ENCODE measurements around the gene STARD10.
"Not testable (repeated sequence)": the region's sequence is repeated elsewhere in the genome, so short reads cannot be mapped to it uniquely, and the experiment has no call there.

STARD10 gene

DNA sequence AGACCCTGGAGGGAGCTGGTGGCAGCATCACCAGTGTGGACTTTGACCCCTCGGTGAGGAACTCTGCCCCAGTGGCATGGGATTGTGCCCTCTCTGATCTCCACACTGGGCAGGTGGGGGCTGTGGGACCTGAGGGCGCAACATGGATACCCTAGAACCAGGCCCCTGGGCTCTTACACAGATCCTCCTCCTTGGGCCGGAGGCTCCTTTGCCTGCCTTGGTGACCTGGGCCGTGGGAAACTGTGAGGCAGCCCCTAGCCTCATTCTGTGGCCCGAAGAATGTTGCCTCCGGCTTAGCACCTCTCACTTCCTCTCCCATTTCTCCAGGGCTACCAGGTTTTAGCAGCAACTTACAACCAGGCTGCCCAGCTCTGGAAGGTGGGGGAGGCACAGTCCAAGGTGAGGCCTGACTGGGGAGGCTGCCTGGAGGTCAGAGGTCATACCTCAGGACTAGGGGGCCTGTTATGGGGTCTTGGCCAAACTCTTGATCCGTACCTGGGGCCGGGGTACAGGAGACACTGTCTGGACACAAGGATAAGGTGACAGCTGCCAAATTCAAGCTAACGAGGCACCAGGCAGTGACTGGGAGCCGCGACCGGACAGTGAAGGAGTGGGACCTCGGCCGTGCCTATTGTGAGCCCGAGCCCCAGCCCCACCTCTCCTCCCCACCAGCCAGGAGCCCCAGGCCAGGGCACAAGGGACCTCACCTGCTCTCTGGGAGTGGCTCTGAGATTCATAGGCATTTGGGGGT, 32.5 kb upstream of the STARD10 start:
- DNase-seq, result no peak

DNA sequence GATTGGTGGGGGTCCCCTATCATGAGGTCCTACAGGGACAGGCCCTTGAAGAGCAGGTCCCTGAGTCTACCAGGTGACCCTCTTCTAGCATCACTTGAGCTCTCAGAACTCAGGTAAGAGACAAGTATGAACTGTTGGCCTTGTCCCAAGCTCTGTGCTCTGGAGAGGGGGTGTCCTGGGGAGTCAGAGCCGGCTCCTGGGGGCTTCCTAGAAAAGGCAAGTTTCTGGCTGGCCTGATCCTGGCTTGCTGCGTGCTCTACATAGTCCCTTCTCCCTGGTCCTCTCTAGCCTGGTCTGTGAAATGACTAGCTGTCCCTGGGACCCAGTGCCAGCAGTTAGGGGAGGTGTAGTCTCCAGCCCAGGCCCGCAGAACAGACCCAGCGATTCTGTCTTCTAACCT, 31.8 kb upstream of the STARD10 start:
- DNase-seq, result no peak

DNA sequence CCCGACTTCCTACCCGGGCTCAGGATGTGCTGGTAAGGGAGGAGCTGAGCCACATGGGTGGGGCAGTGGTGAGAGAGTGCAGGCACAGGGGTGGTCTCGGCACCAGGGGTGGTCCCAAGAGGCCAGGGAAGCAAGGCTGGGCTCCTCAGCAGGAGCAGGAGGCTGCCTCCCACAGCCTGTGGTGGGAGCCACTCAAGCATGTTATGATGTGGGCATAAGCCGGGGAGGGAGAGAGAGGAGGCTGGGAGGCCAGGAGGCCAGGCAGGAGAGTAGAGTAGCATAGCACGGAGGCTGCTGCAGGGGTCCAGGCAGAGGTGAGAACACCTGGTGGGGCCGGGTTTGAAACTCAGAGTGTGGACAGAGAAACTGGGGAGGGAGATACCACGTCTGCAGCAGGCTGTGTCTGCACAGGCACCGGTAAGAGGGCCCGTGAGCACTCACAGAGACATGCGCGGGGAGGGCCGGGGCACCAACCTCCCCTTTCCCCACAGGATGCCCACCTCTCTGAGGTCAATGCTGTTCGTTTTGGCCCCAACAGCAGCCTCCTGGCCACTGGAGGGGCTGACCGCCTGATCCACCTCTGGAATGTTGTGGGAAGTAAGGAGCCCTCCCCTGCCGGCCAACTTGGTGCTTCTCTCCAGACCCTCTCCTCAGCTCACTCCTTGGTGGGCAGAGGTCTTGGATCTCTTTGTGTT, 31.1 kb upstream of the STARD10 start:
- no peak for DNase-seq

DNA sequence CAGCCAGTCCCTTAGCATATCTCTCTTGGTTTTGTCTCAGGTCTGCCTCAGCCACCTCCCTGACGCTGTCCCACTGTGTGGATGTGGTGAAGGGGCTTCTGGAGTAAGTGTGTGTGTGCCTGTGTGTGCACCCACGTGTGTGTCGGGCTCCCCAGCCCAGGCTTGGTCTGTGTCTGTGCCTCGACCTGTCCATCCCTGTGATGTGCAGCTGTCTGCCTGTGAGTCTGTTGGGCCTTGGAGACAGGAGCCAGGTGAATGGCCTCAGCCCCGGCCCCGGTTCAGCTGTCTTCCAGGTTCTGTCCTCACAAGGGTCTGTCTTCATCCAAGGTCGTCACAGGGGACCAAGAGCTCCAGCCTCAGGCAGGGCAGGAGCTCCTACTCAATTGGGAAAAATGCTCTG, 30.2 kb upstream of the STARD10 start:
- no peak for DNase-seq

DNA sequence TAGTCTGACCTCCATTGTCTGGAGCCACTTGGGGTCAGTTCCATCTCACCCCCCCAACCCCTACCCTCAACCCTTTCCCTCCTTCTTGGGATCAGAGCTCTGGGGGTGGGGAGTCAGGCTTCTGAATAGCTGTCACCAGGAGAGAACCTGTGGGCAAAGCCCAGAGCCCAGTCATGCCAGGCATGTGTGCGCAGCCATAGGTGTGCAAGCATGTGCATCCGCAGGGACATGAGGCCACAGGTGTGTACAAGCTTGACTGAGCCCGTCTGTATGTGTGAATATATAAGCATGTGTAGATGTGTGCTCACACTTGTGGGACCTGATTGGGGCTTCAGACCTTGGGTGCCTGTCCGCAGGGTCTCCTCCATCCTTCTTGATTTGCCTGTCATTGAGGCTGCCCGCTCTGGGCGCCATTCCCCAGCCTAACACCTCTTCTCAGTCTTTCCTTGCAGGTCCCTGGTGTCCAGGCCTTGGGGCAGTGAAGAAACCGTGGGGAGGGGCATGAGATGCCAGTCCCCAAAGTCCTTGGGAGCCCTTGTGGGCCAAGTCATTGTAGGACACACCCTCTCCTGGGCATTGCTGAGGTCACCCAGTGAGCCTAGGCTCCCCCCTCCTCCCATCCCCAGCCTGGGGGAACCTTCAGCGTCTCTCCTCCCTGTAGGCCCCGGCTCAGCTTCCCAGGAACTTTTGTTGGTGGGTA, 29.4 kb upstream of the STARD10 start:
- peak in 1 of 3 experiments; percentile 41 for DNase-seq

DNA sequence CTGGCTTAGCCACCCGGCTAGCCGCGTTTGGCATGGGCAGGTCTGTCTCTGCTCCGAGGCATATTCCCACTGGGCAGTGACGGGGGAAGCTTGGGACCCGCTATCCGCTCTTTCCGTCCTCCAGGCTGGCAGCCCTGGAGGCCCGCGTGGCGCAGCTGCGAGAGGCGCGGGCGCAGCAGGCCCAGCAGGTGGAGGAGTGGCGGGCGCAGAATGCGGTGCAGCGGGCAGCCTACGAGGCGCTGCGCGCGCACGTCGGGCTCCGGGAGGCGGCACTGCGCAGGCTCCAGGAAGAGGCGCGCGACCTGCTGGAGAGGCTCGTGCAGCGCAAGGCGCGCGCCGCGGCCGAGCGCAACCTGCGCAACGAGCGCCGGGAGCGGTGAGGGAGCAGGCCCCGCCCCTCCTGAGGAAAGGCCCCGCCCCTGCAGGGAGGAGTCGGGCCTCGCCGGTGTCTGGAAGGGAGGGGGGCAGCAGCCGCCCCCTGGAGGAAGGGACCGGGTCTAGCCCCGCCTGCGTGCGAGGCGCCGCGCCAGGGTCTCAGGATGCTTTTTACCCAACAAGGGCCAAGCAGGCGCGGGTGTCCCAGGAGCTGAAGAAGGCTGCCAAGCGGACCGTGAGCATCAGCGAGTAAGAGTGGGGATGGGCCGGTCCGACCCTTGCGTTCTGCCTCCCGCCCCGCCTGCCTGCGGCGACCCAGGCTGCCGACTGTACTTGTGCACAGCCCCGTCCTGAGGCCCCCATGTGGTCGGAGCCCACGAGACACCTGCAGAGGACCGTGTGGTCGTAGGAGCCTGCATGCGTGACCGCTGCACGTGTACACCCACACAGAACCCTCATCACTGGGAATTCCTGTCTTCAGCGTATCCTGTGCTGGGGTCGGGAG, 28.3 kb upstream of the STARD10 start:
- peak; percentile 97 for DNase-seq

DNA sequence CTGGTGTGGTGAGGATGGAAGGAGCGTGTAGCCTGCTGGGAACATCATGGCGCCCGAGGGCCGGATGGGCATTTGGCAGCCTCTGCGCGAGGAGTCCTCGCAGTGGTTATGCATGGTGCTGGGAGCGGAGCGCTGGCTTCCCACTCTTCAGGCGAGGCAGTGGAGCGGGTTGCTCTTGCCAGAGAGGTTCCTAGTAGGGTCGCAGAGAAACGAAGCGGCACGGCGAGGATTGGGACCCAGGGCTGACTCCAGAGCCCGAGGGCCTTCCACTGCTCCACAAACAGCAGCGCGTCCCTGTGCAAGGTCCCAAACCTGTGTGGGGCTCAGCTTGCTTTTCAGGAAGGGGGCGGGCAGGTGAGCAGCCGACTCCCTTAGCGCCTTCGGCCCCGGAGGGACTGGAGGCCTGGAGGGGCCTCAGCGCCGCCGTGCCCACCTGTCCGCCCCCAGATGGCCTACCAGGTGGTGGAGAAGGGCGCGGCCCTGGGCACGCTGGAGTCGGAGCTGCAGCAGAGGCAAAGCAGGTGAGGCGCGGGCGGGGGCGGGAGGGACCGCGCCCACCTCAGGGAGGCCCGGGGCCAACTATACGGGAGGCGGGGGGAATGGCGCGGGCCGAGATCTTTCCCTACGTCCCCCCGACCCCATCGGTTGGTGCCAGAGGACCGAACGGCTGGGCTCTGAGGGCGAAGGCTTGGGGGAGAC, 27.5 kb upstream of the STARD10 start:
- DNase-seq, result peak; percentile 56 to 89 (median 87)

DNA sequence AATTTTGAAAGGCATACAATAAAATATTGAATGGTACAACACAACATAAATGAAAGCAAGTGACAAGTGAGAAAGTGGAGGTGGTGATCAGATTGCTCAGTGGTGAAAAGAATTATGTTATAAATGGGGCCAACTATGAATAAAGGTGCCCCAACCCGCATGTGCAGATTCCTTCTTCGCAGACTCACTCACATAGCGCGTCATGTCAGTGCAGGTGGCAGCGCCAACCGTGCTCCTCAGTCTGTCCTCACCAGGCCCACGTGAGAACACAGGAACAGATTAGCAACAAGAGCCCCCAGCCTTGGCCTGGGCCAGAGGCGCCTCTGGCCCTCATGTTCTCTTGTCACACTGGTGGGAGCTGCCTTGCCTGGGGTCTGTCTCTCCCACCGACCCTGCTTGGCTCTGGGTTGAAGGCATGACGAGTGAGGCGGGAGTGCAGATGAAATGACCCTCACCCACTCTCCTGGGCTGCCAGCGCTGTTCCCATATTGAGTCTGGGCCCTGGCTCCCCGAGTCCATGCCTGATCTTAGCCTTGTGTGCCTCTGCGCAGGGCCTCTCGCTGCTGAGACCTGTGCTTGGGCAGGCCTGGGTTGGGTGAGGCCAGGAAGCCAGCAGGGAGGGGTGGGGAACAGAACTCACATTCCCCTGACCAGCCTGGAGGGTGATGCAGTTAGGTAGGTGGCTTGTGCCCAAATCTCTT, 26.7 kb upstream of the STARD10 start:
- DNase-seq, result no peak

DNA sequence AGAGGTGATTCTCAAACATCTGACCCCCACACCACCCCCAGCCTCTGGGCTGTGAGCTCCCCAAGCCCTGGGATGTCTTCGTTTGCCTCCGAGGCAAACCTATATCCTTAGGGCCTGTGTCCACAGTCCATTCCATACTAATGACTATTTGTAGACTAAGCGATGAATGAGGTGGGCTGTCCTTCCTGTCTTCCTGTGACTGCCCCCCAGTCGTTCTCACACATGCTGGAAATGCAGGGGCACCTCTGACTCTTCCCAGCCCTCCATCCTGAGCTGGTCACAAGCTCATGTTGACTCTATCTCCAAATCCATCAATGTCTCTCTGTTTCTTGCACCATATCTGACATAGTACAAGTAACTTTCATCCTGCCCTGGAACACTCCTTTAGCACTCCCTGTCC, 25.1 kb upstream of the STARD10 start:
- no peak for DNase-seq

DNA sequence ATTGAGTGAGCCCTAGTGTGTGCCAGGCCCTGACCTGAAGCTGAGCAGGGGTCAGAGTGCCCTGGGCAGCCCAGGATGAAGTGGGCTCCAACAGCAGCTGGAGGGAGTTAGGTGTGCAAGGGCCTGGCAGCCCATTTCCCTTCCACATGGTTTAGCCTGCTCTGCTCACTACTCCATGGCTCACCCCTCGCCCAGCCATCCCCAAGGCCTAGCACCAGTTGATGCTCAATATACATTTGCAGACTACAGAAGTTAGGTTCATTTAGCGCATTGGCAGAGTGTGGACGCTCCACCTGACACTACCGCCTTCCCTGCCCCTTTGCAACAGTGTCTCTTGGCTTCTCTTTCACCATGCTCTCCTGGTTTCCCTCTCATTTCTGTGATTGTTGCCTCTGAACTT, 24.1 kb upstream of the STARD10 start:
- DNase-seq, result no peak

DNA sequence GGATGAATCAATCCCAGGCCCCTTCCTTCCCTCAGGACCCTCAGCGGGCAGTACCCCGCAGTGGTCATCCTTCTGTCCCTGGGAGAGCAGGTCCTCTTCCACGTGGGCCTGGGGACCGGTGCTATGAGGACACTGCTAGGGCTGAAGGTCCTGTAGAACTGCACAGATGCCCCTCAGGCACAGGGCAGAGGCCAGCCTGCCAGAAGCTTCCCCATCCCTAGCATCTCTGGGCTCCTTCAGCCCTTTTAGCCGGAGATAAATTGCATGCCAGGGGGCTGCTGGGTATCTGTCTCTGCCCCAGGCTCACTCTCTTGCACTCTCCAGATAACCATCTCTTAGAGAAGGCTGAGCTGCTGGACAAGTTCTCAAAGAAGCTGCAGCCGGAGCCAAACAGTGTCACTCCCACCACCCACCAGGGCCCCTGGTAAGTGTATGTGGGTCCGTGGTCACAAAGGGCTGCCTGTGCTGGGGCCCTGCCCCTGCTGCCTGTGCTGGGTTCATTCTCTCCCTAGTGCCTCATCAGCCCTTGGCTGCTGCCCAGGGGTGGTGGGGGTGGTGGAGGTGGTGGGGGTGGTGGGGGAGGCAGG, 22.6 kb upstream of the STARD10 start:
- no peak for DNase-seq

DNA sequence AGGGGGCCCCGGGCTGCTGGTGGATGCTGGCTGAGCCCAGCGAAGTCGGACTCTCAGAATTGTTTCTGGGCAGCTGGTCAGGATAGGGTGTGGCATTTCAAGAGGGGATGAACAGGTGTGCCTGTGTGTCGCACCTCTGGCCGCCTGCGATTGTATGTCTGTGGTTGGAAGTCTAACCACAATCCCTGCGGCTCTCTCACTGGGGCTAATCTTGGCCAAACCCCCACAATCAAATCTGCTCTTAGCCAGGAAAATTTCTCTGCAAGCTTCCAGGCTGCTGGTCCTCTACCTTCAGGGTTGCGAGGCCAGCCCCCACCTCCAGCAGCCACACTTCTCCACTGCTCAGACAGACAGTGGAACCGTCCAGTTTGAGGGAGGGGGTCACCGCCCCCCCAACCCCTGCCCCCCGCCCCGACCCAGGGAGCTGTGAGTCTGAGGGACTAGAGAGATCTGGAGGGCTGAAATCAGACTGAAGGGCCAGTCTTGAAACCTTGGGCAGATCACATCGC, 21.3 kb upstream of the STARD10 start:
- peak in 1 of 3 experiments; percentile 58 for DNase-seq

DNA sequence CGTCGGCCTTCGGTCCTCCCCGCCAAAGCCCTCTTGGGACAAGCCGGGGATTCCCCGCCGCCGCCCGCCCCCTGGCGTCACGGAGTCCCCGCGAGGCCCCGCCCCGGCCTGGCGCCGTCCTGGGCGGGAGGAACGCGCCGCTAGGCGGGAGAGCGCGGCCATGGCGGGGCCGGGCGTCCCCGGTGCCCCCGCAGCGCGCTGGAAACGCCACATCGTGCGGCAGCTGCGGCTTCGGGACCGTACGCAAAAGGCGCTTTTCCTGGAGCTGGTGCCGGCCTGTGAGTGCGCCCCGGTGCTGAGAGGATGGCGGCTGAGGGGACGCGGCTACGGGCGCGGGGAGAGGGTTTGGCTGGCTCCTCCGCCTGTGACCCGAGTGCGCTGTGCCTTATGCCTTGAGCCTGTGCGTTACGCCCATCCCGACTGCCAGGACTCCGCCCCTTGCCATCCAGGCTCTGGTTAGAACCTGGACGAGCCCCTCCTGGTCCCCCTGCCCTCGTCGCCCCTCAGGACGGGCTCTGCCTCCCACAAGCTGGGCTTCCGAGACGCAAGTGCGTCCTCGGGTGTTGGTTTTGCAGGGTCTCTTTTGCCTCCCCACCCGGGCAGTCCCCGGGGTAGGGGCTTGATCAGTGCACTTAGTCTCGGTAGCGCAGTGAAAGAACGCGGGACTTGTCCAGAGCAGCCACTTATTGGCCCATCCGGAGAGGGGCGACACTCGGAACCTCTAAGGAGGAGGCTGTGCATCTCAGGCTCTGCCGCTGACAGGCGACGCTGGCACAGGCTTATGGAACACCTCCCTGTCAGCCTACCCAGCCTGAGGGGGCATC, 20.7 kb upstream of the STARD10 start, which contains the start of gene ATG16L2:
ATG16L2 (plus strand) TSS at position 126 of the 824 bp plus-strand sequence; CDS start at position 161, 35 bp downstream.
- peak; percentile 90 to 97 (median 96) for DNase-seq

DNA sequence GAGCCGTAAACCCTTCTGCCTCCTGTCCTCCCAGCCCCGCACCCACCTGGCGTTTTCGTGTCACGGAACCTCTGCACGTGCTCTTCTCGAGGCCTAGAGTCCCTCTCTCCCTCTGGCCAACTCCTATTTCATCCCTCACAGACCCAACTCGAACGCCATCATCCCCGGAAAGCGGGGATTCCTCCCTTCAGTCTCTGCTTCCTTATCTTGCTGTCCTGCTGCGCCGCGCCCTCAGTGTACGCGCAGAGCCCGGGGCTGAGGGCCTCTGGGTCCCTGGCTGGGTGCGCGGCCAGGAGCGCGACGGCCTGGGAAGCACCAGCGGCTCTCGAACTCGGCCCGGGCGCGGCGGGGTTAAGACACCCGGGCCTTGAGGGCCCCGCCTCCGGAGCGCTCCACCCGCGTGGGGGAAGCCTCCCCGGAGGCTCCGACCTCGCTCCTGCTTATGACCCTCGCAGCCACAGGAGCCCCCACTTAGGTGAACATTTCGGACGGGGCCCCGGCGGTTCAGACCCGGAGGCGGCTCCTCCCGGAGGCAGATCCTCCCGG, 20.0 kb upstream of the STARD10 start:
- peak; percentile 85 to 97 (median 96) for DNase-seq

DNA sequence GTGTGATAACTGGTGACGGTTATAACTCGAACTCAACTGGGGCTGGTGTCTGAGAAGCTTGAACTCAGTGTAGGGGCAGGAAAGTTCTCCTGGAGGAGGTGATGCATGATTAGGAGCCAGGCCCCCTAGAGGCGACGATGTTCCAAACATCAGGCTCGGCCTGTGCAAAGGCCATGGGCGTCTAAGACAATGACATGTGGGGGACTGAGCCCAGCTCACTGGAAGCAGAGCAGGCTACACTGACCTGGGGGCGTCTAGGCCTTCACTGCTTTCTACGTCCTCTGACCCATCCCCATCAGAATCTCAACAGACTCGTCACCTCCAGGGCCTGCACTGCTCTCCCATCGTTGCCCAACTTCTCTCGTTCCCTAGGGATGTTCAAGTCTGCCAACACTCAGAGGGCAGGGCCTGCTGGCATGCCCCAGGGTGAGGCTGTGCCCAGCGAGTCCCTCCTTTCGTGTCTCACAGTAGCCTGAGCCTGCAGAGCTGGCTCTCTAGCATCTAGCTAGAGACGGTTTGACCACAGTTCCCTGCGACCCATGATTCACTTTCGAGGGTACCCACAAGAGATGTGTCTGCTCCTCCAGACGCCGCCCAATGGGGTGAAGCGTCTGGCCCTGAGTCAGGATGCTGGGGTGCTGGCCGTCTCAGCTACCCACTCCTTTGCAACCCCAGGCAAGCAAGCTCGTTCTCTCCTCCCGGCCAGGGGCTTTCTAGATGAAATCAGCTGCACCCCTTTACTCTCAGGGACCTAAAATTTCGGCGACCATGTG, 19.3 kb upstream of the STARD10 start:
- DNase-seq, result peak in 2 of 3 experiments; percentile 88 to 91

DNA sequence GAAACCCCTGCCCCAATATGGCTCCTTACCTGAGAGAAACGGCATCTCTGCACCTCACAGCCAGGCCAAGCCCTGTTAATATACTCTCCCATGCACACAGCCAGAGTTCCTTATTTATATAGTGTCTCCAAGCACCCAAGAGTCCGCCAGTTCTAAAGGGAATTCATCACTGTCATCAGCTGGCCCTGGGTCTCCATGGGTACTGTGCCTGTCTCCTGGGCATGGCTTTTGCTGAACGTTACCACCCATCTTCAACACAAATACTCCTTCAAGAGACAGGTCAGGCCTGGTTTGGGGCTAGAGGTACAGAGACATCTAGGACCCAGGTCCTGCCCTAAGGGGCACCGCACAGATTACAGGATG, 18.7 kb upstream of the STARD10 start:
- DNase-seq, result peak; percentile 63 to 93 (median 88)

DNA sequence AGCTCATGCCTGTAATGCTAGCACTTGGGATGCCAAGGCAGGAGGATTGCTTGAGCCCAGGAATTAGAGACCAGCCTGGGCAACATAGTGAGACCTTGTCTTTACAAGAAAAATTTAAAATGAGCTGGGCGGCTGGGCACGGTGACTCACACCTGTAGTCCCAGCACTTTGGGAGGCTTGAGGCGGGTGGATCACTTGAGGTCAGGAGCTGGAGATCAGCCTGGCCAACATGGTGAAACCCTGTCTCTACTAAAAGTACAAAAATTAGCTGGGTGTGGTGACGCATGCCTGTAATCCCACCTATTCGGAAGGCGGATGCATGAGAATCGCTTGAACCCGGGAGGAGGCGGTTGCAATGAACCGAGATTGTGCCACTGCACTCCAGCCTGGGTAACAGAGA, 17.8 kb upstream of the STARD10 start:
- DNase-seq, result not testable (repeated sequence)

DNA sequence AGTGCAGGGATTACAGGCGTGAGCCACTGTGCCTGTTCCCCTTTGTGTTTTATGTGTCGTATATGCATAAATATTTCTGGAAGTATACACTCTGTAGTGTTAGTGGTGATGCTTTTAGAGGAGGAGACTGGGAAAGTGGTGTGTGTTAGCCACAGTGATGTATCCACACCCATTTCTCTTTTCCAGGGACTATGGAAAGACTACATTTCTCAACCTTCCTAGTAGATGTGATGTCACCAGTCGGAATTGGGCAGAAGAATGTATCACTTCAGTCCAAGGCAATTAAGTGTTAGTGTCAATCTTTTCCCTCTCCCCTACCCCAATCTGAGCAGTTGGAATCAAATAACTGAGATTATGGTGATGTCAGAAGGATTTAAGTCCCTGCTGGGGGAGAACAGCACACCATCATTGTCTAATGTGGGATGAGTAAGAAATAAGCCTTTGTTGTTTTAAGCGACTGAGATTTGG, 14.5 kb upstream of the STARD10 start:
- DNase-seq, result no peak

DNA sequence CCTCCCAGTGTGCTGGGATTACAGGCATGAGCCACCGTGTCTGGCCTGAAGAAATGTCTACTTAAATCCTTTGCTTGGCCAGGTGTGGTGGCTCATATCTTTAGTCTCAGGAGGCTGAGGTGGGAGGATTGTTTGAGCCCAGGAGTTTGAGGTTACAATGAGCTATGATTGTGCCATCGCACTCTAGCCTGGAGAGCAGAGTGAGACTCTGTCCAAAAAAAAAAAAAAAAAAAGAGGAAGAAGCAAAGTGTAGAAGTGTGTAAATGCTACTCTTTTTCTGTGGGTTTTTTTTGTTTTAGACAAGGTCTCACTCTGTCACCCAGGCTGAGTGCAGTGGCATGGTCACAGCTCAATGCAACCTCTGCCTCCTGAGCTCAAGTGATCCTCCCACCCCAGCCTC, 13.9 kb upstream of the STARD10 start:
- no peak for DNase-seq

Data from NCI-H1417 (cell line).